HepG2 (cell line): ENCODE measurements around the gene PRELID2.

Source experiments
- ATF3 ChIP-seq: sonication (generic); formaldehyde crosslinking; IDR thresholded peaks from 2 replicates; pipeline ENCODE4 v1.4.0; 2020; ENCODE audit warnings: missing genetic modification reagents
- EZH2 ChIP-seq: conservative IDR thresholded peaks from 2 replicates; pipeline ENCODE4 v1.6.1; 2012; ENCODE audit warnings: mild to moderate bottlenecking, low read depth, low read length, moderate library complexity
- MAFG ChIP-seq: sonication (generic); formaldehyde crosslinking; IDR thresholded peaks from 2 replicates; pipeline ENCODE4 v1.5.1; 2020; ENCODE audit warnings: mild to moderate bottlenecking, missing genetic modification reagents
- NFATC3 ChIP-seq: sonication (generic); formaldehyde crosslinking; IDR thresholded peaks from 2 replicates; pipeline ENCODE4 v1.5.1; 2020; ENCODE audit warnings: mild to moderate bottlenecking, missing genetic modification reagents
- POGZ ChIP-seq: sonication (generic); formaldehyde crosslinking; IDR thresholded peaks from 2 replicates; pipeline ENCODE4 v1.4.0; 2020; ENCODE audit warnings: mild to moderate bottlenecking, missing genetic modification reagents
- RAD21 ChIP-seq: fragments of 450-650 bp; formaldehyde crosslinking; IDR thresholded peaks from 2 replicates; pipeline ENCODE4 v1.5.0; 2020; ENCODE audit warnings: mild to moderate bottlenecking
- SMAD1 ChIP-seq: sonication (generic); formaldehyde crosslinking; IDR thresholded peaks from 2 replicates; pipeline ENCODE4 v1.4.0; 2020; ENCODE audit warnings: missing genetic modification reagents, low read depth, mild to moderate bottlenecking, borderline replicate concordance
- ZNF143 ChIP-seq: sonication (generic); formaldehyde crosslinking; IDR thresholded peaks from 2 replicates; pipeline ENCODE4 v1.4.0; 2020; ENCODE audit warnings: missing genetic modification reagents
- ZNF274 ChIP-seq: sonication (generic); formaldehyde crosslinking; IDR thresholded peaks from 2 replicates; pipeline ENCODE4 v1.5.1; 2020; ENCODE audit warnings: mild to moderate bottlenecking, missing genetic modification reagents
- ZNF333 ChIP-seq: sonication (generic); formaldehyde crosslinking; IDR thresholded peaks from 2 replicates; pipeline ENCODE4 v1.4.0; 2020; ENCODE audit warnings: mild to moderate bottlenecking, missing genetic modification reagents, borderline replicate concordance
- TF ChIP-seq, protein P1 (sequence below): sonication (generic); formaldehyde crosslinking; IDR thresholded peaks from 2 replicates; pipeline ENCODE4 v1.5.0; 2020; ENCODE audit warnings: mild to moderate bottlenecking, missing genetic modification reagents, moderate library complexity
- TF ChIP-seq, protein P2 (sequence below), 2 experiments: IDR thresholded peaks; 2 replicates each; pipeline ENCODE4 v1.6.1; 2011 to 2012; ENCODE audit warnings: low read length in 2 of 2, borderline replicate concordance in 1 of 2, low read depth in 1 of 2, mild to moderate bottlenecking in 1 of 2, moderate library complexity in 1 of 2

DNA sequence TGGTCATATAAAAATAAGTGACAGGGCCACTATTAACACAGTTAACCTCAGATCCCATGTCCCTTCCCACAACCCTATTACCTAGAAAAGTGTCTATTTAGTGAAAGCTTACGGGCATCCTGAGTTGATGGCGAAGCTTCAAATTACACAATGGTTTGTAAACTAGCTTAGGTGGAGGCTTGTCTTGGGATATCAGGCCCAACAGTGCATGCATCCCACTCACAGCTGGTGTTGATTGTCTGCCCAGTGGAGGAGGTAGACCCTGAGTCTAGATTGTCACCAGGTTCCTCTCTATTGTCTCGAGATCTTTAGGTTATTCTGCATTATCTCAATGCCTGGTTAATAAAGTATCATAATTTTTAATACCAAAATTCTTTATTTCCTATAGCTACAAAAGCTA, 30.4 kb downstream of the PRELID2 start:
- TF ChIP-seq MAFG (CRISPR knock-in tag) (no peak), ATF3 (CRISPR knock-in tag) (no peak), RAD21 (CRISPR knock-in tag) (no peak), ZNF333 (no peak), ZNF274 (no peak), POGZ (CRISPR knock-in tag) (no peak), NFATC3 (no peak), SMAD1 (CRISPR knock-in tag) (no peak), EZH2 (no peak), ZNF143 (CRISPR knock-in tag) (no peak)
- TF ChIP-seq, protein P1, sequence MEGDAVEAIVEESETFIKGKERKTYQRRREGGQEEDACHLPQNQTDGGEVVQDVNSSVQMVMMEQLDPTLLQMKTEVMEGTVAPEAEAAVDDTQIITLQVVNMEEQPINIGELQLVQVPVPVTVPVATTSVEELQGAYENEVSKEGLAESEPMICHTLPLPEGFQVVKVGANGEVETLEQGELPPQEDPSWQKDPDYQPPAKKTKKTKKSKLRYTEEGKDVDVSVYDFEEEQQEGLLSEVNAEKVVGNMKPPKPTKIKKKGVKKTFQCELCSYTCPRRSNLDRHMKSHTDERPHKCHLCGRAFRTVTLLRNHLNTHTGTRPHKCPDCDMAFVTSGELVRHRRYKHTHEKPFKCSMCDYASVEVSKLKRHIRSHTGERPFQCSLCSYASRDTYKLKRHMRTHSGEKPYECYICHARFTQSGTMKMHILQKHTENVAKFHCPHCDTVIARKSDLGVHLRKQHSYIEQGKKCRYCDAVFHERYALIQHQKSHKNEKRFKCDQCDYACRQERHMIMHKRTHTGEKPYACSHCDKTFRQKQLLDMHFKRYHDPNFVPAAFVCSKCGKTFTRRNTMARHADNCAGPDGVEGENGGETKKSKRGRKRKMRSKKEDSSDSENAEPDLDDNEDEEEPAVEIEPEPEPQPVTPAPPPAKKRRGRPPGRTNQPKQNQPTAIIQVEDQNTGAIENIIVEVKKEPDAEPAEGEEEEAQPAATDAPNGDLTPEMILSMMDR: no peak
- TF ChIP-seq, protein P2, sequence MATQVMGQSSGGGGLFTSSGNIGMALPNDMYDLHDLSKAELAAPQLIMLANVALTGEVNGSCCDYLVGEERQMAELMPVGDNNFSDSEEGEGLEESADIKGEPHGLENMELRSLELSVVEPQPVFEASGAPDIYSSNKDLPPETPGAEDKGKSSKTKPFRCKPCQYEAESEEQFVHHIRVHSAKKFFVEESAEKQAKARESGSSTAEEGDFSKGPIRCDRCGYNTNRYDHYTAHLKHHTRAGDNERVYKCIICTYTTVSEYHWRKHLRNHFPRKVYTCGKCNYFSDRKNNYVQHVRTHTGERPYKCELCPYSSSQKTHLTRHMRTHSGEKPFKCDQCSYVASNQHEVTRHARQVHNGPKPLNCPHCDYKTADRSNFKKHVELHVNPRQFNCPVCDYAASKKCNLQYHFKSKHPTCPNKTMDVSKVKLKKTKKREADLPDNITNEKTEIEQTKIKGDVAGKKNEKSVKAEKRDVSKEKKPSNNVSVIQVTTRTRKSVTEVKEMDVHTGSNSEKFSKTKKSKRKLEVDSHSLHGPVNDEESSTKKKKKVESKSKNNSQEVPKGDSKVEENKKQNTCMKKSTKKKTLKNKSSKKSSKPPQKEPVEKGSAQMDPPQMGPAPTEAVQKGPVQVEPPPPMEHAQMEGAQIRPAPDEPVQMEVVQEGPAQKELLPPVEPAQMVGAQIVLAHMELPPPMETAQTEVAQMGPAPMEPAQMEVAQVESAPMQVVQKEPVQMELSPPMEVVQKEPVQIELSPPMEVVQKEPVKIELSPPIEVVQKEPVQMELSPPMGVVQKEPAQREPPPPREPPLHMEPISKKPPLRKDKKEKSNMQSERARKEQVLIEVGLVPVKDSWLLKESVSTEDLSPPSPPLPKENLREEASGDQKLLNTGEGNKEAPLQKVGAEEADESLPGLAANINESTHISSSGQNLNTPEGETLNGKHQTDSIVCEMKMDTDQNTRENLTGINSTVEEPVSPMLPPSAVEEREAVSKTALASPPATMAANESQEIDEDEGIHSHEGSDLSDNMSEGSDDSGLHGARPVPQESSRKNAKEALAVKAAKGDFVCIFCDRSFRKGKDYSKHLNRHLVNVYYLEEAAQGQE (IDR thresholded peaks at IDR 0.05; ENCODE audit: borderline replicate concordance in 1 of 2, low read depth in 1 of 2, low read length in 2 of 2): no peak
